IPS DF 4.7 (cell line): ENCODE data around the gene PIK3CG.
"Not testable (repeated sequence)": the region's sequence is repeated elsewhere in the genome, so short reads cannot be mapped to it uniquely, and the experiment has no call there.

Source experiments
- DNase-seq: peaks from one replicate; pipeline ENCODE4 v3.0.0-alpha.2; 2013; ENCODE audit warnings: low spot score; ENCODE audit errors: extremely low read depth

Gene PIK3CG

DNA sequence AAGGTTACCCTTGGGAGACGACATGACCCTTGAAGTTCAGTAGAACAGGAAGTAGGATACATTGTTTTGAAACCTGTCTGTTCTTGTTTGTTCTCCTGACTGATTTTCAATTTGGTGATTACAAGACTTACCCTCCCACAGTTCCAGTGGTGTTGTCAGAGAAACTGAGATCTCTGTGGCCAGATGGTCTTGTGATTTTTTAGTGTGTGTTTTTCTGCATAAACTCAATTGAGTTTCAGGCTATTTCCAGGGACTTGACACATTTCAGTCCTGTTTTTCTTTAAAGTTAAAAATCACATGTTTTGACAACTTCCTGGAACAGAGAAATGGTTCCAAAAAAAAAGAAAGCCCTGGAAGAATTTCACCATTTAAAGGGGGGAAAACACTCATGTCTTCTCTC lies 22.3 kb downstream of the PIK3CG start:
- DNase-seq, result no peak

DNA sequence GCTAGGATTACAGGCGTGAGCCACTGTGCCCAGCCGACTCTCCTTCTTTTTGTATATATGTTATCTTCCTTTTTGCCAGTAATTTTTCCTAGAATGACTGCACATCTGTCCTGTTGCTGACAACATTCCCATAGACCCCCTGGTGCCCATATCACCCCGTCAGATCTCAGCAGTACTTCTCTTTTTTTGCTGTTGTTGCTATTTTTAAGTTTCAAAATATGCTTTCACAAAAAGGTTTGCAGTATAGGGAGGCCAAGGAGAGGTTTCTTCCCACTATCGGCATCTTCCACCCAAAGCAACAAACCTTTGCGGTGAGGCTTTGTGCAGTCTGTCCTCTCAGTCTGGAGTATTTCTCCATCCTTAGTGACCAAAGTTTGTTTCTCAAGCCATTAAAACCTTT lies 23.1 kb downstream of the PIK3CG start:
- DNase-seq, result no peak

DNA sequence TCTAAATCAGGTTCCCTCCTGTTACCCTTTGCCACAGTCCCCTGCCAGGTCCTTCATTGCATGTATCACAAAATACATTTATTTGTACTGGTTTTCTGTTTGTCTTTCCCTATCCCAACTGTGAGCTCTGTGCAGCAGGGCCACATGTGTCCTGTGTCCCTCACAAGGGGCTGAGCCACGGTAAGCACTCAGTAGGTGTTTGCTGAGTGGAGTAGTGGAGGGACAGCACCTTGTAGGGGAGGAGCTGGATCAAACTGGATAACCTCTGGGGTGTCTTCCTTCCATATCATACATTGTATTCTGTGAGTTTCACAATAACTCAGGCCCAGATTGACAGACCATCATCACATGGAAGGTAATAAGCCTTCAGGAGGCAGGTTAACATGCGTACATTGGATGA lies 25.9 kb downstream of the PIK3CG start:
- no peak for DNase-seq

DNA sequence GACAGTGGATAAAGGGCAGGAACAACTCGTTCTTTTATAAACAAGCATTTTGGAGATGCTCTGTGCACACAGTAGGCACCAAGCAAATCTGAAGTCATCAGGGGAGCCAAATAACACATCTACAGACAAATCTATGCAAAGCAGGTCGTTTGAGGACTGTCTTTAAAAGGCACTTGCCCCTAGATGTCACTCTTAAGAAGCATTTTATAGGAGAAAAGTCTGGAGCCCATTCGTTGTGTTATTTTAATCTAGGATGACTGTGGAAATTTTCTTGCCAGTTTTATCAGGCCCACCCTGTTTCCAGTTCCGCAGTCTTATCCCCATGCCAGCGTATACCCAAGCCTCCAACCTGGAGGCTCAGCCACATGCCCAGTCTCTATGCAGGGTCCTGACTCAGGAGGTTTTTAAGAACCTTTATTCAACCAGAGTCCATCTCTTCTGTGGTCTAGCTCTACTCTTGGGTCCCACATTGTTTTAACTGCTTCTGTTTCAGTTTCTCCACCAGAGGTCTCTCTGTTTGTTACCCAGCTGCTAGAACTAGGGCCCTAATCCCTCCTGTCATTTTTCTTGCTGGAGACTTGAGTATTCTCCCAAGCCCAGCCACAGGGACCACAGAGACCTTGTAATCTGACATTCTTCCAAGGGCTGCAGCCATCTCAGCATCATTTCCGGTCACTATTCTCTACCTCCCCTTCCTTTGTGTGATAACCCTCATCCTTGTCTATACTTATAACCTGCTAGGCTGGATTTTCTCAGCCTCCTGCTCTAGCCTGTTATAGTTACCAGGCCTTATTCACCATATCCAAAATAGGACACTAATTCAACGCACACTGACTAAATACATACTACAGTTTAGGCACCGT lies 26.7 kb downstream of the PIK3CG start:
- DNase-seq, result peak; percentile 16

DNA sequence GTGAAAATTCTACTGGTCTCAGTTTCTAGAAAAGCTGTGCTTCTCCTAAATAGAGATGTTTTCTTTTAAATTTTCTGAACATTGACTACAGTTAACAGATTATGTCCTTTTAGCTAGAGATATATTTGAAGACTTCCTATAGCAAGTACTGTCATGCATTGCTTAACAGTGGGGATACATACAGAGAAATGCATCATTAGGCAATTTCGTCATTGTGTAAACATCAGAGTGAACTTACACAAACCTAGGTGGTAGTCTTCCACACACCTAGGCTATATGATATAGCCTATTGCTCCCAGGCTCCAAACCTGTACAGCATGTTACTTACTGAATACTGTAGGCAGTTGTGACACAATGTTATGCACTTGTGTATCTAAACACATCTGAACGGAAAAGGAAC lies 28.5 kb downstream of the PIK3CG start:
- no peak for DNase-seq

DNA sequence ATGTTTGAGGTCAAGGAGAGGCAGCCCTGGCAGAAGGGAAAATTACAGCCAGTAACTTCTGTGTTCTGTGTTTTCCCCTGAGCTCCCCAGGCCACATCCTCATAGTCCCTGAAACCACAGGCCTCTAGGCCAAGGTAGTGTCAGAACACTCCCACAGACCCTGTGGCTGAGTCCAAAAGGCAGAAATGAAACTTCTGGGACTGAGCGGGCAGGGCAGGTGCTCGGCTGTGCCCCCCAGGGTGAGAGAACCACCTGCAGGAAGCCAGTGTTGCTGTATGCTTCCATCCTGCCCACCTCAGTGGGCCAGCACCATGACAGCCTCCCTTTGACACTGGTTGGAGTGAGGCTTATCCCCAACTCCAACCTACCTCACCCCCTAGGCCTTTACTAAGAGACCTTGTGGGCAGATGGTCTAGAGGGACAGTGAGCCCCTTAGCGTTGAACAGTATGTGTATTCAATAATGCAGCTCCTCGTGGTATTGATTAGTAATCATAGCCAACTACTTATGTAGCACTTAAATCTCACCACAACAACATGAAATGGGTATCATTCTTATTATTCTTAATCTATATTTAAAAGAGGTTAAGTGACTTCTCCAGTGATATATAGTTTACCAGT lies 30.3 kb downstream of the PIK3CG start:
- no peak for DNase-seq

DNA sequence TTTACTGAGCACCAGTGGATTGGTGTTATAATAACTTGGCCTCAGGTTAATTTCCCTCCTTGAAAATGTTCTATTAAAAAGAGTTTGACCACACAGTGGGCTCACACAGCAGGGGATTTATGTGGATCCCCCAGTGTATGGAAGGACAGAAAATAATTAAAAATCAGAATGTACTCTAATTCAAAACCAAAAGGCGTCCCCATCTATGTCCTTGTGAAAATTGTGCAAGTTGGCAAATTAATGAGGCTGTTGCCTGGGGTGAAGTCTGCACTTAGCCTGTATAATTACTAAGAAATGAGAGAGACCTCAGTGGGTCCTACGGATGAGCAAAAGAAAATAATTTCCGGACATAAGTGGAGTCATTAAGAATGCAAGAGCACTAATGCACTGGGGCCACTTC lies 31.1 kb downstream of the PIK3CG start:
- no peak for DNase-seq

DNA sequence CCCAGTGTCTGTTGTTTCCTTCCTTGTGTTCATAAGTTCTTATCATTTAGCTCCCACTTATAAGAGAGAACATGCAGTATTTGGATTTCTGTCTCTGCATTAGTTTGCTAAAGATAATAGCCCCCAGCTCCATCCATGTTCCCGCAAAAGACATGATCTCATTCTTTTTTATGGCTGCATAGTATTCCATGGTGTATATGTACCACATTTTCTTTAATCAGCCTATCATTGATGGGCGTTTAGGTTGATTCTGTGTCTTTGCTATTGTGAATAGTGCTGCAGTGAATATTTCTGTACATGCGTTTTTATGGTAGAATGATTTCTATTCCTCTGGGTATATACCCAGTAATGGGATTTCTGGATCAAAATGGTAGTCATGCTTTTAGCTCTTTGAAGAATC lies 32.5 kb downstream of the PIK3CG start:
- DNase-seq, result not testable (repeated sequence)

DNA sequence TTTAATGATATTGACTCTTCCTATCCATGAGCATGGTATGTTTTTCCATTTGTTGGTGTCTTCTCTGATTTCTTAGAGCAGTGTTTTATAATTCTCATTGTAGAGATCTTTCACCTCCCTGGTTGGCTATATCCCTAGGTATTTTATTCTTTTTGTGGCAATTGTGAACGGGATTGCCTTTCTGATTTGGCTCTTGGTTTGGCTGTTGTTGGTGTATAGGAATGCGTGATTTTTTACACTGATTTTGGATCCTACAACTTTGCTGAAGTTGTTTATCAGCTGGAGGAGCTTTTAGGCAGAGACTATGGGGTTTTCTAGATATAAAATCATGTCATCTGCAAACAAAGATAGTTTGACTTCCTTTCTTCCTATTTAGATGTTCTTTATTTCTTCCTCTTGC lies 33.9 kb downstream of the PIK3CG start:
- not testable (repeated sequence) for DNase-seq

DNA sequence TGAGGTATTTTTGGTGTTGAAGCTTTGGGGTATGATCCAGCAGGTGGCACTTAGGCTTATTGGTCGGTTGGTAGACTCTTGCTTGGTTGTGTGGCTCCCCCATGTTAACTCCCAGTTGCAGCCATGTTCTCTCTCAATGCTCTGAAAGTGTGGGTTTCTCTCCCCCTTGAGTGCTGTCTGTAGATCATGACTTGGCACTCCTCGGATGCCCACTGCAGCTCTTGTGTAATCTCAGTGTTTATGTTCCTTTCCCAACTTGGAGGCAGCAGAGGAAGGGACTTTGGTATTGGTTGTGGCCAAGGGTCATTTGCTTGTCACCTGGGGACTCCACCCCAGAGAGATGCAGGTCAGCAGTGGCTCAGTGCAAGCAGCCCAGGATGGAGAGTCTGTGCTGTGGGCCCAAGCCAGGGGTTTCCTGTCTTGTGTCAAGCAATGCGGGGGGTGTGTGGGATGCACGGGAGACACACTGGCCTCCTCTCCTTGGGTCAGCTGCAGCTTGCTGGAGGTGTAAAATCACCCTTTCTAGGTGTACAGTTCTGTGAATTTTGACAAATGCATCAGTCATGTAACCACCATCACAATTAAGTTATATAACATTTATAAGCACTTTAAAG lies 36.9 kb downstream of the PIK3CG start:
- DNase-seq, result no peak

DNA sequence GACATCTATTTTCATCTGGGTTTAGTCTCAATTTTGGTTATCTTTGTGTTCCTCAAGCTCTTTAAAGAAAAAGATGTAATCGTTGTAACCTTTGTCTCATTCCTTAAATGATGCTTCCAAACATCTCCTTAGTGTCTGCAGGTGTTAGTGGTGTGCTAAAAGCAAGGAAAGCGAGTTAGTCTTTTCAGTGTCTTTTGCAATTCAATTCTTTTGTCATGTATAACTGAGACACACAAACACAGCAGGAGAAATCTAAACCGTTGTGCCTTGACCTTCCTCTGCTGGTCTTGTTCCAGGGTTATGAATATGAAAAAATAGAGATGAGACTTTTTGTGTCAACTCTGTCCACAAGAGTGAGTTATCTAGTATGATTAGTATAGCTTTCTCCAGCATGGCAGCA lies 40.7 kb downstream of the PIK3CG start:
- DNase-seq, result peak; percentile 22

DNA sequence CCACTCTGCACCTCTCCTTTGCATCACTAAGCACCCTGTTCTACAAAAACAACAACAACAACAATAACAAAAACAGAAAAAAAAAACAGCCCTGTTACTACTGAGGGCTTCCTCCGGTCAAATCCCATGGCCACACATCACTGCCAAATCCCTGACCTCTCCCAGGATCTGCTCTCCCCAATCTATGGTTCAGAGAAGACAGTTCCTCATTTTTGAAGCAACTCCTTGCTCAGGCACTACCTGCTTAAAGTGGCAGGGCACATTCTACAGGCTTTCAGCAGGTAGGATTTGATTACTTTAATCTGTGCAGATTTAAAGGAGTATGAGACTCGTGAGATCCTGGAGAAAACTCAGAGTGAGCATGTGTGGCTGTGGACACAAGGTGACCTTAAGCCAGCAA lies 46.9 kb downstream of the PIK3CG start:
- DNase-seq, result no peak

DNA sequence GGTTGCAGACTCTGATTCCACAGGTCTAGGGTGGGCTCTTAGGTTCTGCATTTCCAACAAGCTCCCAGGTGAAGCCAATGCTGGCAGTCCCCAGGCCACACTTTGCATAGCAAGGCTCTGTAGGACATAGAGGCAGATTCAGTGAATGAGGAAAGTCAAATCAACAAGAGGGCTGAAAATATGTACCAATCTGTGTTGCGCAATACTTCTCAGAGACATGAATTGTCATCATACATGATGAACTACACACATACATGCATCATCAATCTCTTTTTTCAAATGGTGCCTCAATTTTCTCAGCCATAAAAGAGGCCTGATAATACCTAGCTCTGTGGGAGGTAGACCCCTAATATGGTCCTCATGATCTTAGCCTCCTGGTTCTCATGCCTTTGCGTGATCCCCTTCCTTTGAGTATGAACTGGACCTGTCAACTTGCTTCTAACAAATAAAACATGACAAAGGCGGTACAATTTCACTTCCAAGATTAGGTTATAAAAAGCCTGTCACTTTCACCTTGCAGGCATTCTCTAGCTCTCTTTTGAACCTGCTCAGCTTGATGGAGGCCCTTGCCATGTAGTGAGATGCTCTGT lies 49.0 kb downstream of the PIK3CG start:
- DNase-seq, result no peak

DNA sequence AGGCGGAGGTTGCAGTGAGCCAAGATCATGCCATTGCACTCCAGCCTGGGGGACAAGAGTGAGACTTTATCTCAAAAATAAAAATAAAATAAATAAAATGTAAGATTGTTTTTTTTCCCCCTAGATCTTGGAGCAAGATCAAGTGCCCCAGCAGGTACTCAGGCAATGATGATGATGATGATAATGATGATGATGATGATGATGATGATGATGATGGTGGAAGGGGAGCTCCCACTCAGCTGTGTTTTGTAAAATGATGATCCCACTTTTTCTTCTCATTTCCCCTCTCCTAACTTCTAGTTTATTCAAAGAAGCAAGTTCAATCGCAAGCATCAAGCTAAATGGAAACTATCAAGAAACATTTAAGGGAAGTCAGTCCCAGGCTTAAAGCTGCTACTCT lies 50.3 kb downstream of the PIK3CG start:
- no peak for DNase-seq

DNA sequence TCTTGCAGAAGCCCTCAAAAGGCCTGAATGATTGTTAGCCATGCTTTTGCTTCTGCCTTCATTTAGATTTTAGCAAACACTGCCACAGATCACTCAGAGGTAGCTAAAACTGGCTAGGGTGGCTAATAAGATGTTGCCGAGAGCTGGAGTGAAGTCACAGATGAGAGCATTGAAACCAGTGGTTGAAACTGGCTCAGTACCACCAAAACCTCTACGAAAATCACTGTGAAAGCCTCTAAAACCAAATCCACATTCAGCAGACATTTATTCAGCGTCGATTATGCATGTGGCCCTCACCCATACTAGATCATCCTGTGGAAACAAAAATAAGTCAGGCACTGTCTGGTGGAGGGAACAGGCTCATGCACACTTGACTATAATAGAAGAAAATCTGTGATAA lies 50.8 kb downstream of the PIK3CG start:
- no peak for DNase-seq

DNA sequence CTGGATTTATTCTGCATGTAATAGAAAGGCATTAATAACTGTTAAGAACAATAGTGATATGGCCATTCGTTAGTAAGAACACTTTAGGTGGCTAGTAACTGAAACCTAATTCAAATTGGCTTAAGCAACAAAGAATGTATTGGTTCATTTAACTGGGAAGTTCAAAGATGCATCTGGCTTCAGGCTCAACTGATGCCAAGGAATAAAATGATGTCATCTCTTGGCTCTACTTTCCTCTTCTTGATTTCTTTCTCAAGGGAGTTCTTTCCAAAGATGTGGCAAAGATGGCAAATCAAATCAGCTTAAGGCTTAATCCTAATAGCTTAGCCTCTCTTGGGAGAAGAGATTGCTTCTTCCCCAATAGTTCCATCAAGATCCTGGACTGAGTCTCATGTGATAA lies 51.6 kb downstream of the PIK3CG start:
- DNase-seq, result no peak

DNA sequence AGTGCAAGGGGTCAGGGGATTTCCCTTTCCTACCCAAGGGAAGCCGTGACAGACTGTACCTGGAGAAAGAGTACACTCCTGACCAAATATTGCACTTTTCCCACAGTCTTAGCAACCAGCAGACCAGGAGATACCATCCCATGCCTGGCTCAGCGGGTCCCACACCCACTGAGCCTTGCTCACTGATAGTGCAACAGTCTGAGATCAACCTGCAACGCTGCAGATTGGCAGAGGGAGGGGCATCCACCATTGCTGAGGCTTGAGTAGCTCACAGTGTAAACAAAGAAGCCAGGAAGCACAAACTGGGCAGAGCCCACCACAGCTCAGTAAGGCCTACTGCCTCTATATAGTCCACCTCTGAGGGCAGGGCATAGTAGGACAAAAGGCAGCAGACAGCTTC lies 53.9 kb downstream of the PIK3CG start:
- DNase-seq, result no peak

DNA sequence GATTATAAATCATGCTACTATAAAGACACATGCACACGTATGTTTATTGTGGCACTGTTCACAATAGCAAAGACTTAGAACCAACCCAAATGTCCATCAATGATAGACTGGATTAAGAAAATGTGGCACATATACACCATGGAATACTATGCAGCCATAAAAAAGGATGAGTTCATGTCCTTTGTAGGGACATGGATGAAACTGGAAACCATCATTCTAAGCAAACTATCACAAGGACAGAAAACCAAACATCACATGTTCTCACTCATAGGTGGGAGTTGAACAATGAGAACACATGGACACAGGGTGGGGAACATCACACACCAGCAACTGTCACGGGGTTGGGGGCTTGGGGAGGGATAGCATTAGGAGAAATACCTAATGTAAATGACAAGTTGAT lies 59.4 kb downstream of the PIK3CG start:
- DNase-seq, result not testable (repeated sequence)

DNA sequence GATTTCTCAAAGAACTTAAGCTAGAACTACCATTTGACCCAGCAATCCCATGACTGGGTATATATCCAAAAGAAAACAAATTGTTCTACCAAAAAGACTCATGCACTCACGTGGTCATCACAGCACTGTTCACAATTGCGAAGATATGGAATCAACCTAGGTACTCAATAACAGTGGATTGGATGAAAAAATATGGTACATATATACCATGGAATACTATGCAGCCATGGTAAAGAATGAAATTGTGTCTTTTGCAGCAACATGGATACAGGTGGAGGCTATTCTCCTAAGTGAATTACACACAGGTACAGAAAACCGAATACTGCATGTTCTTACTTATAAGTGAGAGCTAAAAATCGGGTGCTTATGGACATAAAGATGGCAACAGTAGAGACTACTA lies 61.8 kb downstream of the PIK3CG start:
- no peak for DNase-seq

DNA sequence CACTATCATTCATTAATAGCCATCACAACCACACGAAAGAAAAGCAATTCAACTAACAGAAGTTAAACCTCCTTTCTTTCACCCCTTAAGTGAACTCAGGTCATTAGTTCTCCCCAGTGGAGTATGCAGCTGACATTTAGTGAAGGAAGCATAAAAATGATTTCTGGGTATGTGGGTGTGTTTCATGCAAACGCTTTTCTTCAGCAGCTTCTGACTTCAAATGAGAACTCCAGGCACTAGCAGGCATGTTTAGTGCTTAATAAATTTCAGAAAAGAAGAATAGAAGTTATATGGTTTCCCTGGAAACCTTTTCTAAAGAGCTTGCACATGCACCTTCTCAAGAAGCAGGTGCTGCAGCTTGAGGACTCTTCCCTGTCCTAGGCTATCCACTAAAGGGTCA lies 62.5 kb downstream of the PIK3CG start:
- no peak for DNase-seq

DNA sequence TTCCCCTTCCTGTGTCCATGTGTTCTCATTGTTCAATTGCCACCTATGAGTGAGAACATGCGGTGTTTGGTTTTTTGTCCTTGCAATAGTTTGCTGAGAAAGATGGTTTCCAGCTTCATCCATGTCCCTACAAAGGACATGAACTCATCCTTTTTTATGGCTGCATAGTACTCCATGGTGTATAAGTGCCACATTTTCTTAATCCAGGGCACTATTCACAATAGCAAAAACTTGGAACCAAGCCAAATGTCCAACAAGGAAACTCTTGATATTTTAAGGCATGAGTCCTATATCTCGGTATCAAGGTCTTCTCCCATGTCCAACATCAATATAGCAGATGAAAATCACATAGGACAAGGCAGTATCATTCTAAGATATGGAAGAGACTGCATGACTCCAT lies 64.5 kb downstream of the PIK3CG start:
- DNase-seq, result not testable (repeated sequence)

DNA sequence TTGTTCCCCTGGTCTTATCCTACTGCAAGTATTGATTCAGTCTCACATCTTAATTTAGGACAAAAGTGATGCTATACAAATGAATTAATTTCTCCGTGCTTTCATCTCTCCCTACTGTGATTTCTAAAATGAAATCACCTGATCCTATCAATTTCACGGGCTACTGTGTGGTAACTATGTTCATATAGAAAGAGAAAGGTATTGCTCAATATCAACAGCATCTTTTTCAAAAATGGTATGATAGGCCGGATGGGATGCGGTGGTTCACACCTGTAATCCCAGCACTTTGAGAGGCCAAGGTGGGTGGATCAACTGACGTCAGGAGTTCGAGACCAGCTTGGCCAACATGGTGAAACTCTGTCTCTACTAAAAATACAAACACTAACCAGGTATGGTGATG lies 71.2 kb downstream of the PIK3CG start:
- no peak for DNase-seq
